SIG-M5 treated with dmso at 0.1 percent for 504 hours (cell line): ENCODE results near the gene CMPK2.
A peak's percentile ranks its signal among the peaks of the same experiment; 100 is the strongest.
"Not testable (repeated sequence)": the region's sequence is repeated elsewhere in the genome, so short reads cannot be mapped to it uniquely, and the experiment has no call there.

Experiments
- DNase-seq: peaks from one replicate; lab custom pipeline; 2025; ENCODE audit not compliant: unreplicated experiment; lab: John Stamatoyannopoulos, UW

Gene CMPK2

DNA sequence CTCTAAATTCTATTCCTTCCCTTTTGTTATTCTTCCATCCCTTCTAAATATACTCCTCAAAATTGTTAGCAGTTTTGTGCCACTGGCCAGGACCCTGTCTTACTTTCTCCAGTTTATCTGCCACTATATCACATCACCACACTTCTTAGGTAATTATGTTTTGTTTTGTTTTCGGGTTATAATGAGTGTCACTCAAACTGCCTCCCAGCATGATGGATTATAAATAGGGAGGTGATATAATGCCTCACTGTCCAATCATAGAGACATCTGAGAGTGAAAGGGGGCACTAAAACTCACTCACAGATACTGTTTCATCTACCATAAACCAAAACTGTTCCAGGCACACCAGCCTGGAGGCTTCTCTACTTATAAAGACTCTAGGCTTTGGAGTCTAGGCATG is 15.3 kb upstream of the CMPK2 start:
- DNase-seq = no peak

DNA sequence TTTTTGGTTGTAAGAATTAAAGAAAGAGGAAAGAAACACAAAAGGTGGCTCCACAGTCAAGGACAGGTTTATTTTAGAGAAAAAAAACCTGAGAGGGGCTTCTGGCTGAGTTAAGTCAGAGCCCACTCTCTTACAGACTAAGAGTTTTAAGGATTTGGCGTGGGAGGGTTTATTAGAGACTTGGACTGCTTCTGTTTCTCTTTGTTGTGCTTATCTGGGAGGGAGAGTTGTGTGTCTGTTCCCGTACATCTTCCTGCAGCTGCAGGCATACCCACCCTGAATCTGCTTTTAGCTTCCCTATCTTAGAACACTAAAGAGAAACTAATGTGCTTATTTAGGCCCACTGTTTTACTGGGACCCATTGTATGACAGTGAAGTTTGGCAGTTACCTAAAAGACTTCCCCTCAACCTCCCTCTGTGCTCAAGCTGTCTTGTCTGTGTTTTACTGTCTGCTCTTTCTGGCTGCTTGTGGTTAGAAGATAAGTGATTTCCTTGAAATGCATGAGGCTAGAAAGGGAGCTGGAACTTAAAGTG is 14.6 kb upstream of the CMPK2 start:
- DNase-seq = no peak

DNA sequence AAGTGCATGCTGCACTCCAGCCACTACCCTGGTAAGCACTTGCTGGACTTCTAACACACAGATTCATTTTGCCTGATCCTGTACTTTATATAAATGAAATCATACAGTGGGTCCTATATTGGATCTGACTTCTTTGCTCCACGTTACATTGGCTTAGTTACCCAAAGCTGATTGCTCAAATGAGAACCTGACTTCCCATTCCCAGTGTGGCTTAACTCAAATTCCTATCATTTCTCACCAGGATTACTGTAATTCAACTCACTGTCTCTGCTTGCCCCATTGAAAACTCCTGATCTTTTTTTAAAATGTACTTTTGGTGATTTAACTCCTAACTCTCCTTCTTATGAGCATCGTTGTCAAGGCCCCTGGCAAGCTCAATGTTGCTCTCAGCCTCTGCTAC is 13.3 kb upstream of the CMPK2 start:
- no peak for DNase-seq

DNA sequence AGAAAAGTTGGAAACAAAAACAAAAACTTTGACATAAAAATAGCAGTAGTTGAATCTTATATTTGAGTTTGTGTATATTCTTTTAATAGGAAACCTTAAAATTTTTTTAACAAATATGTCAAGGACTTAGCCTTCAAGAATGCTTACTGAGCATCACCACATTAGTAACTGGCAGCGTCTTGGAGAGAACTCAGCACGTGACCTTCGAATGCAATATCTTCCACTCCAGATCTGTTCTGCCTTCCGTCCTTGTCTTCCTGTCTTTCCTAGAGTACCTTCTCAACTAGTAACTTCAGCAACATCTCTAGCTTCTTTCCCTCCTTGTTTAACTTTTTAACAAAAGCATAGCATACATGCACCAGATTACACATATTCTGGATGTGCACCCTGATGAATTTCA is 12.8 kb upstream of the CMPK2 start:
- DNase-seq = no peak

DNA sequence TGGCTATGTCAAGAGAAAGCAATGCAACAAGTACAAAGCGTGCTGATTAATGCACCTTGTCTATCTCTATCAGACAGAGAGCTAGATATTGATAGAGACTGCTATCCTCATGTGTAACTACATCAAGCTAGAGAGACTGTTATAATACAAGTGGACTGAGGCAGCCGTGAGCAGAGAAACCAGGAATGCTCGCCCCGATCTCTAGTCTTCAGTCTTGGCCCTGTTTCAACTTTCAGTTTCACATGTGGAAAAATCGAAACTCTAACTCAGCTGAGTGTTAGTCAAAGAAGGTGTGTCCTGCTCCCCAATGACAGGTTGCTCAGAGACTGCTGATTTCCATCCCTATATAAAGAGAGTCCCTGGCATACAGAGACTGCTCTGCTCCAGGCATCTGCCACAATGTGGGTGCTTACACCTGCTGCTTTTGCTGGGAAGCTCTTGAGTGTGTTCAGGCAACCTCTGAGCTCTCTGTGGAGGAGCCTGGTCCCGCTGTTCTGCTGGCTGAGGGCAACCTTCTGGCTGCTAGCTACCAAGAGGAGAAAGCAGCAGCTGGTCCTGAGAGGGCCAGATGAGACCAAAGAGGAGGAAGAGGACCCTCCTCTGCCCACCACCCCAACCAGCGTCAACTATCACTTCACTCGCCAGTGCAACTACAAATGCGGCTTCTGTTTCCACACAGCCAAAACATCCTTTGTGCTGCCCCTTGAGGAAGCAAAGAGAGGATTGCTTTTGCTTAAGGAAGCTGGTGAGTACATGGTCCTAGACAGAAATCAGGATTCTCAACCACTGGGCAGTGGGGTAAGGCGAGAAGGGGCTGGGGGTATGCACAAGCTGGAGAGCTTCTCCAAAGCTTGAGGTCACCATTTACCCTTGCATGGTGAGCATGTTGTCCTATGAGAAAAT is 11.9 kb upstream of the CMPK2 start, which contains the start of gene RSAD2:
TSS of gene RSAD2 (plus strand) at position 376 of the 903 bp plus-strand sequence. CDS start at position 400, 24 bp downstream.
- no peak for DNase-seq

DNA sequence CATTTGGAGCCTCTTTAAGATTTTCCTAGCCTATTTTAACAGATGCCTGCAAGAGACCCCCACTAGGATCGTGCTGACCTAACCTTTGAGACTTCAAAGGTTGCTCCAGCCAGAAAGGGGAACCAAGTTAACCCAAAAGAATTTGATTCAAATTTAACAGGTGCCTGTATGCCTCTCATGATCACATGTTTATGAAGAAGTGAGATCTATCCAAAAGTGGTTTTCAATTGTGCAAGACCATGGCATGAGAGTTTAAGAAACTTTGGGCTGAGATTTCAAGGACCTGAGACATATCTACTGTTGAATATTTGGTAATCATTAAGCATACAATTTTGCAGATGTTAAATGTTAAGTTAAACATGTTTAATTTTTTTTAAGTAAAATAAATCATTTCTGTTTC is 10.6 kb upstream of the CMPK2 start:
- no peak for DNase-seq

DNA sequence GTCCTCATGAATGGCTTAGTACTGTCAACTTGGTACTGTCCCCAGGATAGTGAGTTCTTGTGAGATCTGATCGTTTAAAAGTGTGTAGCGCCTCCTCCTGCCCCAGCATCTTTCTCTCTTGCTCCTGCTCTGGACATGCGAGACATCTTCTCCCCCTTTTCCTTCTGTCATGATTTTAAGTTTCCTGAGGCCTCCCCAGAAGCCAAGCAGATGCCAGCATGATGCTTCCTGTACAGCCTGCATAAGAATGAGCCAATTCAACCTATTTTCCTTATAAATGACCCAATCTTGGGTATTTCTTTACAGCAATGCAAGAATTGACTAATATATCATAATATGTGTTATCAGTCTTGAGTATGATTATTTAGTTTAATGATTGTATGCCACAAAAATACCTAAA is 8.3 kb upstream of the CMPK2 start:
- DNase-seq = no peak

DNA sequence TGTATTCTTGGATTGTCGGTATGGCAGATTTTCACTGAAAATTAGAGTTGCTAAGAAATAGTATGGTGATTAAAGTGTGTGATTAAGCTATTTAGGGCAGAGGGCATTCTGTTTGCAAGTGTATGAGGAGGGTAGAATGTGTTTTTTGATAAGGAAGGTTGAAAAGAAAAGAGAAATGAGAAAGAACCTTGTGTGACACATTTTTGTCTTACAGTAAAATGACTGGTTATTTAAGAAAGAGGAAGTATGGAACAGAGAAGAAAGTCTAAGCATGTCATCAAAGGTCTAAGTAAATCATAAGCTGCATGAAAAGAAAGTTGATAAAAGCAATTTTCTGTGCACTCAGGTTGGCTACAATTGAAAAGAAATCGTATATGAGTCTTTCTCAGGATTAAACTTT is 6.7 kb upstream of the CMPK2 start:
- DNase-seq = peak; percentile 13

DNA sequence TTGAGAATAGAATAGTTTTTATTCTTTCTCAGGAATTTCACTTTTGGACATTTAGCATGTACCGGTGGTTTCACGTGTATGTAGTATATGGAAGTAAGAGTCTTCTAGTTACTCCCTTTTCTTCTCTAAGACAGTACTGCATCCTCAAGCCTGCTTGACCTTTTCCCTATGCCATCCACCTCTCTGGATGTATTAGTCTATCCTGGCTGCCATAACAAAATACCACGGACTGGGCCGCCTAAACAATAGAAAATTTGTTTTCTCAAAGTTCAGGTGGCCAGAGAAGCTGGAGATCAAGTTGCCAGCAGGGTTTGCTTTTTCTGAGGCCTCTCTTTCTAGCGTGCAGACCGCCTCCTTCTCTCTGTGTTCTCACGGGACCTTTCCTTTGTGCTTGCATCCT is 1.3 kb upstream of the CMPK2 start:
- no peak for DNase-seq

DNA sequence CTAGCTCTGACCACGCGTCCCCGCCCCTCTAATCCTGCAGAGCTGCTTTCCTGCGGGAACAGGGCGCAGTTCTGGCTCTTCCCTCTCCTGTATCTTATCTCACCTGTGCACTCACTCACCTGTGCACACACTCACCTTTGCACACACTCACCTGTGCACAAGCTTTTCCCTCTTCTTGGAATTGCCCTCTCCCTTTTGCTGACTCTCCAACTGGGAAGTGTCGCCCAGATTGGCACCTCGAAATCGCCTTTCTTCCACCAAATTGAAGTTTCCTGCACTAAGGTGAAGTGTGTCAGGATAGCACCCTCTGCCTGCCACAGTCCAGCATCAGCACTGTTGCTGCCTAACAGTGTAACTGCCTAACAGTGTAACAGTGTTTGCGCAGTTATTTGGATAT is 566 bp upstream of the CMPK2 start:
- no peak for DNase-seq

DNA sequence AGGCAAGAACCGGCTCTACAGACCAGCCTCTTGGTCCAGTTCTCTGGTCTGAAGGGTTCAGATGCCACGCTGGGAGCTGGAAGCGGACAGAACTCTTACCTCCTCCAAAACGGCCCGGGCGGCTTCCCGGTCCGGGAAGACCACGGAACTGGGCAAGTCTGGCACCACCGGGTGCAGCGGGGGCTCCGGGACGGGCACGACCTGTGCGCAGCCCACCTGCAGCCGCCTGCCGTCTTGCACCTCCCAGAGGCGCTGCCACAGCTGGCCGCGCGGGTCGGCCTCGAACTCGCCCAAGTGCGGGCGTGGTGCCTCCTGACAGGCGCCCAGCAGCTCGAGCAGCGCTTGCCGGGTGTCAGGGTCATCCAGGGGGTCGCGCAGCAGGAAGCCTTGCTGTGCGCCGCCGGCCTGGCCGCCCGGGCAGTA is 773 bp downstream of the CMPK2 start:
- DNase-seq = no peak

DNA sequence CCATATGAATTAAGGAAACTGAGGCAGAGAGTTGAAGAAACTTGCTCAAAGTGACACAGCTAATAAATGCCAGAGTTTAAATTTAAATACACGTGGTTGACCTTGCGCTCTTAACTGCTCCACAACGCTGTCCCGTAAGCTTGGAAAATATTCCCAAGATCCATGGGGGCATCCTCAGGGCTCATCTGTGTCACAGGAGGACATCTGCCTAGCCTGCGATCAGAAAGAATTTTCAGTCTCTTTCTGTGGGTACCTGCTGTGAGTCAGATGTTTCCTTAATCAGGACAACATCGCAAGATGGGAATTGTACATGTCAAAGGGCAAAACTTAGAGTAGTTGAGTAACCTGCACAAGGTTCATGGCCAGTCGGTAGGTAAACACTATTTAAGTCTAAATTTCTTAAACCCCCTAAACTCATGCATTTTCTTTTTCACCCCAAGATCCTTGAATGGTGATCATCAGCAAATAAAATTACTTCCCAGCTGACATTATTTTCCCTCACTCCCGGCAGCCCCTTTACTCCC is 1.4 kb downstream of the CMPK2 start:
- DNase-seq = no peak

DNA sequence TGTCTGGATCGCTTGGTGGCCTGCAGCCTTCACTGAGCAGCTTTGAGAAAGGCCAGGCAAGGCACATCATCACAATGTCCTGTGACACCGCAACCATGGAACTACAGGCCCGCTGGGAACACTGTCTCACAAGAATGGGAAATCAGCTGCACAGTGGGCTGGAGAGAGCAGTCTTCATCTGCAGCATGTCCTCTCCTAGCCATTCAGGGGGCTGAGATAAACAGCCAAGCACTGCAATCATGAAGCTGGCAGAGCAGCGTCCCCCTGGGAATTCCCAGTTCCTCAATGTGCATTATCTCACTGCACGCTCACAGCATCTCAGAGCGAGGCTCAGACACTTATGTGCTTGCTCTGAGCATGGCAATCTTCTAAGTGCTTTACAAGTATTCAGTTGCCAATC is 1.9 kb downstream of the CMPK2 start:
- no peak for DNase-seq

DNA sequence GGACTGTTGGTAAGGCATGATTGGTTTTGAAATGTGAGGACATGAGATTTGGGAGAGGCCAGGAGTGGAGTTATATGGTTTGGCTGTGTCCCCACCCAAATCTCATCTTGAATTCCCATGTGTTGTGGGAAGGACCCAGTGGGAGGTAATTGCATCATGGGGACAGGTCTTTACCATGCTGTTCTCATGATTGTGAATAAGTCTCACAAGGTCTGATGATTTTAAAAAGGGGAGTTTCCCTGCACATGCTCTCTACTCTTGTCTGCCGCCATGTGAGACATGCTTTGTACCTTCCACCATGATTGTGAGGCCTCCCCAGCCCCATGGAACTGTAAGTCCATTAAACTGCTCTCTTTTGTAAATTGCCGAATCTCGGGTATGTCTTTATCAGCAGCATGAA is 5.4 kb downstream of the CMPK2 start:
- DNase-seq = no peak

DNA sequence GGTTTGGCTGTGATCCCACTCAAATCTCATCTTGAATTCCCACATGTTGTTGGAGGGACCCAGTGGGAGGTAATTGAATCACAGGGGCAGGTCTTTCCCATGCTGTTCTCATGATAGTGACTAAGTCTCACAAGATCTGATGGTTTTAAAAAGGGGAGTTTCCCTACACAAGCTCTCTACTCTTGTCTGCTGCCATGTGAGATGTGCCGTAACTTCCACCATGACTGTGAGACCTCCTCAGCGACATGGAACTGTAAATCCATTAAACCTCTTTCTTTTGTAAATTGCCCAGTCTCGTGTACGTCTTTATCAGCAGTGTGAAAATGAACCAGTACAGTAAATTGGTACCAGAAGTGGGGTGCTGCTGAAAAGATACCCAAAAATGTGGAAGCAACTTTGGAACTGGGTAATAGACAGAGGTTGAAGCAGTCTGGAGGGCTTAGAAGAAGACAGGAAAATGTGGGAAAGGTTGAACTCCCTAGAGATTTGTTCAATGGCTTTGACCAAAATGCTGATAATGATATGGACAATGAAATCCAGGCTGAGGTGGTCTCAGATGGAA is 7.2 kb downstream of the CMPK2 start:
- not testable (repeated sequence) for DNase-seq

DNA sequence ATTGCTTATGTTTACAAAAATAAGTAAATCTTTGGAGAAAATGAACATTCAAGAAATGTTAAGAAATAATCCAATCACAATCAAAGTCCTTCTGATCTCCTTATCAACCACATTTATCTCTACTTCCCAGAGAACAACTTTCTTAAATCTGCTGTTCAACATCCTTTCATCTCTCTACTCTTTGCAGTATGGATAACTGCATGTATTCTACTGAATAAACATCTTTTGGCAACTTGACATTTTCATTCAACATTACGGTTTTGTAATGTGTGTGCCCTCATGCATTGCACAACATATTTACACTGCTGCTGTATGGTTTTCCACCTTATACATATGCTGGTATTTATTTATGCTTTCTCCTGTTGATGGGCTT is 9.2 kb downstream of the CMPK2 start:
- DNase-seq = no peak

DNA sequence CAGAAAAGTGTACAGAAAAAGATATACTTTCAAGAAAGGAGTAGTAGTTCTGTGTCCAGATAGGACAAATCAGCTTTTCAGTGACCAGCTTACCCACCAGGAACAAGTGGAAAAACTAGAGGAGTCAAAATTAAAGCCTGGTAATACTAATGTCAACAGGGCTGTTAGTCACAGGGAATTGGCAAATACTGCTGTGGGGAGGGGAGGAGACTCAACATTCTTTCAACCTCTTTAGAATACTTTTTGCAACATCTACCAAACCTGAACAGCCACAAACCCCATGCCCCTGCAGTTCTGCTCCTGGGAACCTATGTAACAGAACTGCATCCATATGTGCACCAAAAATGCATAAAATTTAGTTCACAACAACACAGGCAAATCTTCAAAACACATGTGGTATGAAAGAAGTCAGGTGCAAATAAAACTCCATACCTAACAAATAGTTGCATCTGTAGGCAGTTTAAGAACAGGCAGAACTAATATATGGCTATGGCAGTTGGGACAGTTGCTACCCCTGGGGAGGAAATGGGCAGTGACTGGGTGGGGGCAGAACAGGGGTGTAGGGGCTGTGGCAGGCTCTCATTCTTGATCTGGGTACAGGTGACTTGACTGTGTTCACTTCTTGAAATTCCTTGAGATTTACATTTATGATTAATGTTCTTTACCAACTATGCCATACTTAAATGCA is 9.7 kb downstream of the CMPK2 start:
- DNase-seq = no peak

DNA sequence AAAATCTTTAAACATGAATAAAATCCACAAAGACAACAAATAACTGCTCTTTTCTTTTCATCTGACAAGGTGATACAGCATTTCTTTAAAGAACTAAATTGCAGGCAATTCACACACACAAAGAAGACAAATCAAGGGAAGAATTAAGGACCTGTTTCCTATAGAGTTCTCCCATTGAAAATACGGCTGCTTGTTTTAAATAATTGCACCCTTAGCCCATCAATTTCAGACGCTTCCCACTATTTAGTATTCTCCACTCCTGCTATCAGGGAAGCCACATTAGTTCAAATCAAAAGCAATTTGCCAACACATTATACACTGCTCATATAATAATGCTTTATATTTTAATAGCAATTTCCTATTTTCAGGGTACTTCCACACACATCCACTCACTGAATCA is 11.3 kb downstream of the CMPK2 start:
- no peak for DNase-seq

DNA sequence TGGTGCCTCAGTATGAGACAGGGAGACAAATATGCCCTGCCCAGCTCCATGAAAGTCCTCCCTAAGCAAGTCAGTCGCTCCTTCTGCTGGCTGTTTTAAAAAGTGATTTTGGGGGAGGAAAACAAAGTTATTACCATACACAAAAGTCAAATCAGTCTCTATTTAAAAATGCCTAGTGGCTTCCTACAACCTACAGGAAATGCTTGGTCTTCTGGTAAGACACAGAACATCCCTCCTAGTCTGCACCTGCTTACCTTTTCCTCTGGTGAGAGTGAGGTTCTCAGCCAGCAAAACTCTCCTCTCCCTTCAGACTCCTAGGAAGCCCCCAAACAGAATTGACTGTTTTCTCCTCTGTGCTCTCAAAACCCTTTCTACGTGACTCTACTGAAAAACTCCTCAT is 13.5 kb downstream of the CMPK2 start:
- no peak for DNase-seq

DNA sequence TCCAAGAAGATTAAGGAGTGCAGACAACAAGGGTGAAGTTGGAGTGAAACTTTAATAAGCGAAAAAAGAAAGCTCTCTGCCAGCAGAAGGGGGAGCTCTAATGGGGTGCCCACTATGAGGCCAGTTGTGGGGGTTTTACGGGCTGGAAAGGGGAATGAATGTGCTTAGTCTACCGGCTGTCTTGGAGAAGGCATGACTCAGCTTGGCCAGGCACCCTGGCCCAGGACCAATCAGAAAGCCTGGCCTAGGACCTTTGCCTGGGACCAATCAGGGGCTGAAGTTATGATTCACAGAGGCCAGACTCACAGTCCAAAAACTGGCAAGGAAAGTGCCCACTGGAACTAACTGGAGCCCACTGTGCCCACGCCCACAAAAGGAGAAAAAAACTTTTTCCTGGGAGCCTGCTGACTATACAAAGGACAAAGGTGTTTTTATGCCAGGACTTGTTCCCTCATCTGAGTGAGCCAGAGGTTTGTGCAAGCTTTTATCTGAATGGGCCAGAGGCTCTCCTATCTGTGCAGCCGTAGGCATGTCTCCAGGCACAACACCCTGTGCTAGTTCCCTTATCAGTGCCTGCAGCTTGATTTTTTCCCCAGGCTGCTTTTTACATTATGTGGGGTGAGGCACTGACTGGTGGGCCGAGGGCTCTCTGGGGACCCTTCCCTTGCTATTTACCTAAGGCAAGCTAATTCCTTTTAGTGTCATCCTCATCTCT is 18.6 kb downstream of the CMPK2 start:
- no peak for DNase-seq

DNA sequence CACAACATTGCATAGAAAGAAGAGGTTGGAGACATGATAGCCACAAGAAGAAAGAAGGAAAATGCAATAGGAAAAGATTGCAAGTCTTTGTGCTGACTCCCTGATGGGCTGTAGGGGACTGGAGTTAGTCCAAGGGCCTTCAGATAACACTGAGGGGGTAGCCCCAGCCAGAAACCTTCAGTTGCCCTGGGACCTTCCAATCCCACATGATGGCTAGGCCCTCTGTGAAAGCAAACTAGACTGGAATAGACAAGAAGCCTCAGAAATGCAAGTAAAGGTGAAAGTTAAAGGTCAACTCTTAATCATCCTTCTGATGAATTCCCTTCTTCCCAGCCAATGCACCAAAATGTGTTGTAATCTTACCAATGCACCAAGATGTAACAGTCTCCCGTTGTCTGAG is 19.2 kb downstream of the CMPK2 start:
- no peak for DNase-seq
